ENCODE results near the gene PYROXD2.

PYROXD2 gene

GRCh38 chr10:98414932-98415730, at the start of gene PYROXD2:
PYROXD2 (minus strand) TSS chr10:98415182; CDS start chr10:98415135, 47 bp downstream.
- FAIRE-seq: no peak

GRCh38 chr10:98463976-98464754, 49.2 kb upstream of the PYROXD2 start:
- no peak for FAIRE-seq

- no peak for FAIRE-seq
Measured at GRCh38 chr10:98463016-98463415, 48.0 kb upstream of the PYROXD2 start.

GRCh38 chr10:98461500-98461842, 46.5 kb upstream of the PYROXD2 start:
- no peak for FAIRE-seq

- FAIRE-seq: no peak
Measured at GRCh38 chr10:98460837-98461499, 46.0 kb upstream of the PYROXD2 start.

- no peak for FAIRE-seq
Measured at GRCh38 chr10:98458809-98459784, 44.1 kb upstream of the PYROXD2 start.

GRCh38 chr10:98457721-98458120, 42.7 kb upstream of the PYROXD2 start:
- FAIRE-seq: no peak

GRCh38 chr10:98456686-98457482, 41.9 kb upstream of the PYROXD2 start:
- no peak for FAIRE-seq

- no peak for FAIRE-seq
Measured at GRCh38 chr10:98456043-98456570, 41.1 kb upstream of the PYROXD2 start.

- no peak for FAIRE-seq
Measured at GRCh38 chr10:98453729-98454128, 38.7 kb upstream of the PYROXD2 start.

- FAIRE-seq: no peak
Measured at GRCh38 chr10:98450618-98451017, 35.6 kb upstream of the PYROXD2 start.

GRCh38 chr10:98449287-98449686, 34.3 kb upstream of the PYROXD2 start:
- FAIRE-seq: no peak

- FAIRE-seq: no peak
Measured at GRCh38 chr10:98446661-98447221, 31.8 kb upstream of the PYROXD2 start, which contains the start of gene HPS1. HPS1 (minus strand) TSS chr10:98446935; CDS start chr10:98443240, 3,695 bp downstream.

GRCh38 chr10:98446151-98446660, 31.2 kb upstream of the PYROXD2 start:
- no peak for FAIRE-seq

GRCh38 chr10:98445200-98445812, 30.3 kb upstream of the PYROXD2 start:
- no peak for FAIRE-seq

- no peak for FAIRE-seq
Measured at GRCh38 chr10:98444314-98445006, 29.5 kb upstream of the PYROXD2 start.

GRCh38 chr10:98438715-98439114, 23.7 kb upstream of the PYROXD2 start:
- FAIRE-seq: no peak

GRCh38 chr10:98436704-98437103, 21.7 kb upstream of the PYROXD2 start:
- FAIRE-seq: no peak

- no peak for FAIRE-seq
Measured at GRCh38 chr10:98435178-98435577, 20.2 kb upstream of the PYROXD2 start.

All from G401.6 (cell line).